HepG2 (cell line): Measurements from ENCODE around the gene GSDME. TPM values are rescaled to one million over a fixed set of nuclear protein-coding genes. Genes with fewer than 3 reads are reported as not detected.

ENCODE experiments used
- ATAC-seq: fragments of 200-7000 bp; cut with Tn5 transposase; 3 replicates; pipeline ENCODE4 v1.9.1; 2020; ENCODE audit warnings: mild to moderate bottlenecking, moderate library complexity
- BruUV-seq: library from RNA; stranded (reverse); fragments of 400-500 nt; replicated peaks from 2 replicates; lab custom pipeline; 2021; lab: Mats Ljungman, UMichigan
- CTCF ChIA-PET: fragments of 300-600 bp; formaldehyde crosslinking; extraction: SDS; loops from one replicate; lab custom pipeline; 2021; ENCODE audit warnings: low total read pairs, inconsistent platforms, low intra/inter-chr PET ratio; lab: Yijun Ruan, JAX
- POLR2A ChIA-PET: fragments of 350-600 bp; sonication (Branson Sonifier 250); formaldehyde crosslinking; loops from one replicate; lab custom pipeline; 2020; ENCODE audit warnings: antibody characterized with exemption, inconsistent platforms; lab: Yijun Ruan, JAX
- DNase-seq: peaks from one replicate; pipeline ENCODE4 v3.0.0-alpha.2; 2015; ENCODE audit warnings: low spot score
- FAIRE-seq: peaks from 3 replicates; lab custom pipeline; 2011; peaks lifted over from hg19 to GRCh38; lab: Jason Lieb, UNC
- H2AFZ ChIP-seq: one replicate; pipeline ENCODE4 v1.6.1; 2011; ENCODE audit warnings: low read length, inconsistent platforms
- H3K27ac ChIP-seq: fragments of 300-600 bp; 3 replicates; pipeline ENCODE4 v1.8.0; 2011; ENCODE audit warnings: mixed run types, mild to moderate bottlenecking, mixed read lengths, low read length, inconsistent platforms; ENCODE audit not compliant: insufficient read depth; ENCODE audit errors: extremely low read length
- H3K27me3 ChIP-seq, 2 experiments: fragments of 200-600 bp in 1 of 2; 2 replicates in 1 of 2; 3 replicates in 1 of 2; pipeline versions ENCODE4 v1.6.0 to v1.8.0; 2011; ENCODE audit warnings: low read length in 2 of 2, mild to moderate bottlenecking in 2 of 2, moderate library complexity in 2 of 2, inconsistent platforms in 1 of 2; ENCODE audit not compliant: insufficient read depth in 2 of 2, control insufficient read depth in 1 of 2
- H3K36me3 ChIP-seq, 2 experiments: fragments of 200-600 bp in 1 of 2; replicated peaks in 1 of 2; 2 replicates in 1 of 2; 3 replicates in 1 of 2; pipeline versions ENCODE4 v1.5.1 to v1.8.0; 2011; ENCODE audit warnings: low read length in 2 of 2, inconsistent platforms in 1 of 2; ENCODE audit not compliant: insufficient read depth in 2 of 2, control insufficient read depth in 1 of 2
- H3K4me1 ChIP-seq: 2 replicates; pipeline ENCODE4 v1.5.1; 2012; ENCODE audit warnings: low read length, inconsistent platforms; ENCODE audit not compliant: insufficient read depth
- H3K4me2 ChIP-seq: 2 replicates; pipeline ENCODE4 v1.6.0; 2011; ENCODE audit warnings: low read depth, low read length, inconsistent platforms
- H3K4me3 ChIP-seq, 3 experiments: fragments of 200-600 bp in 1 of 3; sonication (generic), shearing (Covaris generic) in 1 of 3; replicated peaks in 1 of 3; 2 replicates each; pipeline ENCODE4 v1.5.1; 2011 to 2016; ENCODE audit warnings: low read length in 3 of 3, inconsistent platforms in 2 of 3, low read depth in 2 of 3, mild to moderate bottlenecking in 2 of 3, control low read depth in 1 of 3, mixed read lengths in 1 of 3; ENCODE audit not compliant: insufficient read depth in 1 of 3
- H3K79me2 ChIP-seq: one replicate; pipeline ENCODE4 v1.6.1; 2011; ENCODE audit warnings: low read length, inconsistent platforms; ENCODE audit not compliant: insufficient read depth
- H3K9ac ChIP-seq: 2 replicates; pipeline ENCODE4 v1.6.0; 2011; ENCODE audit warnings: mild to moderate bottlenecking, low read depth, low read length, inconsistent platforms; ENCODE audit not compliant: insufficient read depth
- H3K9me3 ChIP-seq: 2 replicates; pipeline ENCODE4 v1.5.1; 2012; ENCODE audit warnings: mild to moderate bottlenecking, low read length
- H4K20me1 ChIP-seq: 2 replicates; pipeline ENCODE4 v1.6.0; 2011; ENCODE audit warnings: inconsistent platforms, mild to moderate bottlenecking, low read length, moderate library complexity; ENCODE audit not compliant: insufficient read depth
- ARID5B ChIP-seq: IDR thresholded peaks from 2 replicates; pipeline ENCODE4 v1.4.0; 2020; ENCODE audit warnings: mild to moderate bottlenecking, missing genetic modification reagents
- HNF1A ChIP-seq, 2 experiments: sonication (generic) in 1 of 2; formaldehyde crosslinking in 1 of 2; IDR thresholded peaks; 2 replicates each; pipeline versions ENCODE4 v1.4.0 to v1.6.1; 2016 to 2020; ENCODE audit warnings: borderline replicate concordance in 1 of 2, low read depth in 1 of 2, mild to moderate bottlenecking in 1 of 2, missing genetic modification reagents in 1 of 2
- HOXD1 ChIP-seq: sonication (generic); formaldehyde crosslinking; IDR thresholded peaks from 2 replicates; pipeline ENCODE4 v1.5.0; 2020; ENCODE audit warnings: missing genetic modification reagents
- KAT2B ChIP-seq: fragments of 150-350 bp; IDR thresholded peaks from 2 replicates; pipeline ENCODE4 v1.6.1; 2014; ENCODE audit warnings: low read depth, low read length, borderline replicate concordance
- MED1 ChIP-seq: sonication (generic); formaldehyde crosslinking; IDR thresholded peaks from 2 replicates; pipeline ENCODE4 v1.4.0; 2020; ENCODE audit warnings: missing genetic modification reagents
- NFIC ChIP-seq: IDR thresholded peaks from 2 replicates; pipeline ENCODE4 v1.6.1; 2012; ENCODE audit warnings: mild to moderate bottlenecking, low read length, inconsistent platforms
- NONO ChIP-seq, 2 experiments: fragments of 450-650 bp in 1 of 2; sonication (generic) in 1 of 2; formaldehyde crosslinking in 1 of 2; IDR thresholded peaks in 1 of 2; conservative IDR thresholded peaks in 1 of 2; 2 replicates each; pipeline versions ENCODE4 v1.6.1 to v1.8.0; 2017 to 2022; ENCODE audit warnings: mild to moderate bottlenecking in 1 of 2, missing genetic modification reagents in 1 of 2, moderate library complexity in 1 of 2
- RARA ChIP-seq: IDR thresholded peaks from 2 replicates; pipeline ENCODE4 v1.6.1; 2016; ENCODE audit warnings: missing genetic modification reagents, missing compliant biosample characterization
- RFX3 ChIP-seq: IDR thresholded peaks from 2 replicates; pipeline ENCODE4 v1.6.1; 2016; ENCODE audit warnings: missing biosample characterization, missing genetic modification reagents
- ZNF776 ChIP-seq: sonication (generic); formaldehyde crosslinking; IDR thresholded peaks from 2 replicates; pipeline ENCODE4 v1.4.0; 2020; ENCODE audit warnings: mild to moderate bottlenecking, missing genetic modification reagents
- ZNF850 ChIP-seq: sonication (generic); formaldehyde crosslinking; conservative IDR thresholded peaks from 2 replicates; pipeline ENCODE4 v1.9.0; 2021; ENCODE audit warnings: mild to moderate bottlenecking, missing genetic modification reagents
- WGBS: methylation state at CpG from one replicate; pipeline ENCODE4 v1.1.6; 2017; ENCODE audit warnings: low lambda C conversion rate; 5-methylcytosine and 5-hydroxymethylcytosine counted together
- in situ Hi-C: cut with HindIII; loops from 2 replicates; pipeline ENCODE4 v1.10.0; 2017; ENCODE audit warnings: low pct_unique_long_range_greater_than_20kb; ENCODE audit not compliant: extremely low pct_ligation_motif_present
- intact Hi-C: fragments of 100-400 bp; cut with micrococcal nuclease; formaldehyde crosslinking; loops from one replicate; pipeline ENCODE4 v1.10.0; 2022; ENCODE audit not compliant: unreplicated experiment
- polyA plus RNA-seq, 8 experiments: library from polyadenylated mRNA; depleted of rRNA in 3 of 8; stranded (reverse) in 7 of 8; unstranded in 1 of 8; fragments of >200 nt; fragmentation: Illumina TruSeq in 4 of 8; extraction: Trizol in 4 of 8; gene quantifications; 2 replicates each; pipeline versions ENCODE4 v1.2.1 to v1.2.3, GENCODE V29; 2011 to 2016; ENCODE audit warnings: low read depth in 4 of 8, missing spikeins in 1 of 8, mixed read lengths in 1 of 8; ENCODE audit not compliant: insufficient read depth in 1 of 8
- total RNA-seq, 5 experiments: library from RNA; depleted of rRNA; stranded (reverse); fragments of >200 nt; fragmentation: Illumina TruSeq; extraction: Trizol; gene quantifications; 2 replicates each; pipeline ENCODE4 v1.2.3, GENCODE V29; 2016; ENCODE audit warnings: low read depth in 1 of 5
- TF ChIP-seq, protein P1 (sequence below): sonication (generic); formaldehyde crosslinking; IDR thresholded peaks from 2 replicates; pipeline ENCODE4 v1.5.0; 2020; ENCODE audit warnings: mild to moderate bottlenecking, missing genetic modification reagents, moderate library complexity

The GSDME gene
- total and polyA plus RNA-seq, 2 of the 13 experiments (the other 11 are each of a cell fraction or from before 2014, with no cell fraction given), result 19.2 to 28.2 TPM

DNA sequence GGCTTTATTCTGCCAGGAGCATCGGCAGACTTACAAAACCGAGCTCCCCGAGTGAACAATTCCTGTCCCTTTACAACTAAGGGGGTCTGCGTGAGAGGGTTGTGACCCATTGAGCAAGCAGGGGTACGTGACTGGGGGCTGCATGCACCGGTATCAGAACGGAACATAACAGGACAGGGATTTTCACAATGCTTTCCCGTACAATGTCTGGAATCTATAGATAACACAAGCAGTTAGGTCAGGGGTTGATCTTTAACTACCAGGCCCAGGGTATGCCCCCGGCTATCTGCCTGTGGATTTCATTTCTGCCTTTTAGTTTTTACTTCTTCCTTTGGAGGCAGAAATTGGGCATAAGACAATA, 38.1 kb upstream of the GSDME start:
- peak; percentile 87 for ATAC-seq
- peak overlapping the region; percentile 56 for H3K27ac ChIP-seq
- BruUV-seq, result no TSS peak
- H4K20me1 ChIP-seq, result no peaks in the 10 kb centered on the region
- intact Hi-C loops, result no loop called here
- CTCF ChIA-PET, result no interaction called here
- H3K4me2 ChIP-seq, result peak overlapping the region; percentile 54
- H3K36me3 ChIP-seq, result no peaks in the 10 kb centered on the region
- peaks cover 3% of the 10 kb centered on the region for H3K79me2 ChIP-seq
- 56% methylated on average over 9 of the region's 9 CpGs for WGBS
- H3K27me3 ChIP-seq, result no peaks in the 10 kb centered on the region
- H3K9ac ChIP-seq, result peak overlapping the region; percentile 52; the same call in 1 of the 2 replicates
- peak; percentile 29 for DNase-seq
- in situ Hi-C loops, result no loop called here
- no peak for FAIRE-seq
- no peaks in the 10 kb centered on the region for H3K9me3 ChIP-seq
- no peak overlapping the region for H2AFZ ChIP-seq
- POLR2A ChIA-PET, result no interaction called here
- H3K4me1 ChIP-seq, result peaks cover 23% of the 10 kb centered on the region
- peak overlapping the region; percentile 23 to 65 (median 45); a peak in 5 of 6 replicates for H3K4me3 ChIP-seq
- peak; percentile 19; the same call in 1 of the 2 replicates for TF ChIP-seq ARID5B (CRISPR knock-in tag)
- no peak for TF ChIP-seq ZNF776 (CRISPR knock-in tag)
- TF ChIP-seq, protein P1, sequence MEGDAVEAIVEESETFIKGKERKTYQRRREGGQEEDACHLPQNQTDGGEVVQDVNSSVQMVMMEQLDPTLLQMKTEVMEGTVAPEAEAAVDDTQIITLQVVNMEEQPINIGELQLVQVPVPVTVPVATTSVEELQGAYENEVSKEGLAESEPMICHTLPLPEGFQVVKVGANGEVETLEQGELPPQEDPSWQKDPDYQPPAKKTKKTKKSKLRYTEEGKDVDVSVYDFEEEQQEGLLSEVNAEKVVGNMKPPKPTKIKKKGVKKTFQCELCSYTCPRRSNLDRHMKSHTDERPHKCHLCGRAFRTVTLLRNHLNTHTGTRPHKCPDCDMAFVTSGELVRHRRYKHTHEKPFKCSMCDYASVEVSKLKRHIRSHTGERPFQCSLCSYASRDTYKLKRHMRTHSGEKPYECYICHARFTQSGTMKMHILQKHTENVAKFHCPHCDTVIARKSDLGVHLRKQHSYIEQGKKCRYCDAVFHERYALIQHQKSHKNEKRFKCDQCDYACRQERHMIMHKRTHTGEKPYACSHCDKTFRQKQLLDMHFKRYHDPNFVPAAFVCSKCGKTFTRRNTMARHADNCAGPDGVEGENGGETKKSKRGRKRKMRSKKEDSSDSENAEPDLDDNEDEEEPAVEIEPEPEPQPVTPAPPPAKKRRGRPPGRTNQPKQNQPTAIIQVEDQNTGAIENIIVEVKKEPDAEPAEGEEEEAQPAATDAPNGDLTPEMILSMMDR (CRISPR knock-in tag), result no peak
- TF ChIP-seq ZNF850, result no peak
- no peak for TF ChIP-seq HOXD1
- no peak for TF ChIP-seq NONO (IDR thresholded peaks at IDR 0.05)
- 0 out of 2 replicates have a peak, but pooled peaks have one; percentile 26 for TF ChIP-seq NONO (CRISPR knock-in tag; conservative IDR thresholded peaks at IDR 0.05)
- TF ChIP-seq RARA (CRISPR knock-in tag), result no peak
- TF ChIP-seq MED1 (CRISPR knock-in tag), result peak; percentile 48; the same call in 1 of the 2 replicates
- no peak for TF ChIP-seq RFX3
- TF ChIP-seq KAT2B, result no peak
- TF ChIP-seq NFIC, result no peak
- peak; percentile 62 for TF ChIP-seq HNF1A (IDR thresholded peaks at IDR 0.05; ENCODE audit: low read depth)
- TF ChIP-seq HNF1A (CRISPR knock-in tag; IDR thresholded peaks at IDR 0.05; ENCODE audit: borderline replicate concordance), result no peak
